HepG2 (cell line): Measurements from ENCODE around the gene AJUBA. TPM values are rescaled to one million over a fixed set of nuclear protein-coding genes. Genes with fewer than 3 reads are reported as not detected.

Source experiments
- BORCS8-MEF2B ChIP-seq: sonication (generic); formaldehyde crosslinking; IDR thresholded peaks from 2 replicates; pipeline ENCODE4 v1.8.0; 2022; ENCODE audit warnings: mild to moderate bottlenecking, missing genetic modification reagents
- CEBPB ChIP-seq: IDR thresholded peaks from 2 replicates; pipeline ENCODE4 v1.6.1; 2011; ENCODE audit warnings: low read depth, low read length, improper control_type of control experiment, borderline replicate concordance
- HNRNPL ChIP-seq: fragments of 200-400 bp; formaldehyde crosslinking; IDR thresholded peaks from 2 replicates; pipeline ENCODE4 v1.6.1; 2017; ENCODE audit warnings: mild to moderate bottlenecking, low read depth, low read length
- SOX13 ChIP-seq, 3 experiments: fragments of 450-650 bp in 1 of 3; sonication (generic) in 1 of 3; formaldehyde crosslinking in 1 of 3; IDR thresholded peaks in 2 of 3; conservative IDR thresholded peaks in 1 of 3; 2 replicates each; pipeline versions ENCODE4 v1.5.0 to v1.6.1; 2016 to 2020; ENCODE audit warnings: antibody characterized with exemption in 1 of 3, mild to moderate bottlenecking in 1 of 3, missing compliant biosample characterization in 1 of 3, missing genetic modification reagents in 1 of 3, moderate library complexity in 1 of 3
- SRY ChIP-seq: sonication (generic); formaldehyde crosslinking; IDR thresholded peaks from 2 replicates; pipeline ENCODE4 v1.8.0; 2022; ENCODE audit warnings: mild to moderate bottlenecking, missing genetic modification reagents
- STAT5B ChIP-seq: sonication (generic); formaldehyde crosslinking; IDR thresholded peaks from 2 replicates; pipeline ENCODE4 v1.4.0; 2020; ENCODE audit warnings: missing genetic modification reagents
- TEAD3 ChIP-seq: optimal IDR thresholded peaks from 2 replicates; pipeline ENCODE3; 2016; ENCODE audit warnings: borderline replicate concordance
- TGIF2 ChIP-seq: IDR thresholded peaks from 2 replicates; pipeline ENCODE4 v1.6.1; 2016; ENCODE audit warnings: control low read depth, missing compliant biosample characterization
- USF2 ChIP-seq, 2 experiments: sonication (generic) in 1 of 2; formaldehyde crosslinking in 1 of 2; IDR thresholded peaks; 2 replicates each; pipeline versions ENCODE4 v1.5.1 to v1.6.1; 2011 to 2020; ENCODE audit warnings: borderline replicate concordance in 1 of 2, low read depth in 1 of 2, low read length in 1 of 2, mild to moderate bottlenecking in 1 of 2, missing genetic modification reagents in 1 of 2, moderate library complexity in 1 of 2
- ZNF207 ChIP-seq: fragments of 450-650 bp; IDR thresholded peaks from 2 replicates; pipeline ENCODE4 v1.6.1; 2016; ENCODE audit warnings: antibody characterized with exemption, borderline replicate concordance
- ZNF225 ChIP-seq: sonication (generic); formaldehyde crosslinking; IDR thresholded peaks from 2 replicates; pipeline ENCODE4 v1.4.0; 2020; ENCODE audit warnings: mild to moderate bottlenecking, missing genetic modification reagents
- ZNF407 ChIP-seq: sonication (generic); formaldehyde crosslinking; IDR thresholded peaks from one replicate; pipeline ENCODE4 v1.5.1; 2020; ENCODE audit warnings: mild to moderate bottlenecking, missing genetic modification reagents; ENCODE audit errors: not compliant biosample characterization
- ZNF44 ChIP-seq: sonication (generic); formaldehyde crosslinking; IDR thresholded peaks from 2 replicates; pipeline ENCODE4 v1.5.1; 2020; ENCODE audit warnings: mild to moderate bottlenecking, missing genetic modification reagents
- ZNF614 ChIP-seq: IDR thresholded peaks from 2 replicates; pipeline ENCODE4 v1.6.1; 2018; ENCODE audit warnings: missing biosample characterization, missing genetic modification reagents, inconsistent platforms, borderline replicate concordance
- ZSCAN30 ChIP-seq: sonication (generic); formaldehyde crosslinking; IDR thresholded peaks from 2 replicates; pipeline ENCODE4 v1.5.0; 2020; ENCODE audit warnings: mild to moderate bottlenecking, missing genetic modification reagents
- polyA plus RNA-seq, 8 experiments: library from polyadenylated mRNA; depleted of rRNA in 3 of 8; stranded (reverse) in 7 of 8; unstranded in 1 of 8; fragments of >200 nt; fragmentation: Illumina TruSeq in 4 of 8; extraction: Trizol in 4 of 8; gene quantifications; 2 replicates each; pipeline versions ENCODE4 v1.2.1 to v1.2.3, GENCODE V29; 2011 to 2016; ENCODE audit warnings: low read depth in 4 of 8, missing spikeins in 1 of 8, mixed read lengths in 1 of 8; ENCODE audit not compliant: insufficient read depth in 1 of 8
- total RNA-seq, 5 experiments: library from RNA; depleted of rRNA; stranded (reverse); fragments of >200 nt; fragmentation: Illumina TruSeq; extraction: Trizol; gene quantifications; 2 replicates each; pipeline ENCODE4 v1.2.3, GENCODE V29; 2016; ENCODE audit warnings: low read depth in 1 of 5

AJUBA gene
- total and polyA plus RNA-seq, 2 of the 13 experiments (the other 11 are each of a cell fraction or from before 2014, with no cell fraction given), result 157 to 241 TPM

GRCh38 chr14:22978981-22979671 is 3.2 kb downstream of the AJUBA start (continued):
- TF ChIP-seq STAT5B (CRISPR knock-in tag) (0 out of 2 replicates have a peak, but pooled peaks have one; percentile 65), TEAD3 (CRISPR knock-in tag) (peak; percentile 65), SRY (no peak), BORCS8-MEF2B (CRISPR knock-in tag) (no peak), ZNF407 (CRISPR knock-in tag) (no peak), HNRNPL (peak; percentile 90; the same call in 1 of the 2 replicates), SOX13 (IDR thresholded peaks at IDR 0.05) (no peak), SOX13 (CRISPR knock-in tag; conservative IDR thresholded peaks at IDR 0.05 in 1 of 2, IDR thresholded peaks at IDR 0.05 in 1 of 2) (no peak), ZNF207 (no peak), USF2 (IDR thresholded peaks at IDR 0.05; ENCODE audit: low read depth, low read length) (no peak), USF2 (CRISPR knock-in tag; IDR thresholded peaks at IDR 0.05; ENCODE audit: borderline replicate concordance) (no peak), ZNF225 (CRISPR knock-in tag) (peak; percentile 81; the same call in 1 of the 2 replicates), ZNF44 (CRISPR knock-in tag) (no peak), CEBPB (no peak), ZSCAN30 (no peak), ZNF614 (CRISPR knock-in tag) (no peak), TGIF2 (CRISPR knock-in tag) (no peak)
